ENCODE results near the gene TRABD2A.
"Not testable (repeated sequence)": the region's sequence is repeated elsewhere in the genome, so short reads cannot be mapped to it uniquely, and the experiment has no call there.

The TRABD2A gene

DNA sequence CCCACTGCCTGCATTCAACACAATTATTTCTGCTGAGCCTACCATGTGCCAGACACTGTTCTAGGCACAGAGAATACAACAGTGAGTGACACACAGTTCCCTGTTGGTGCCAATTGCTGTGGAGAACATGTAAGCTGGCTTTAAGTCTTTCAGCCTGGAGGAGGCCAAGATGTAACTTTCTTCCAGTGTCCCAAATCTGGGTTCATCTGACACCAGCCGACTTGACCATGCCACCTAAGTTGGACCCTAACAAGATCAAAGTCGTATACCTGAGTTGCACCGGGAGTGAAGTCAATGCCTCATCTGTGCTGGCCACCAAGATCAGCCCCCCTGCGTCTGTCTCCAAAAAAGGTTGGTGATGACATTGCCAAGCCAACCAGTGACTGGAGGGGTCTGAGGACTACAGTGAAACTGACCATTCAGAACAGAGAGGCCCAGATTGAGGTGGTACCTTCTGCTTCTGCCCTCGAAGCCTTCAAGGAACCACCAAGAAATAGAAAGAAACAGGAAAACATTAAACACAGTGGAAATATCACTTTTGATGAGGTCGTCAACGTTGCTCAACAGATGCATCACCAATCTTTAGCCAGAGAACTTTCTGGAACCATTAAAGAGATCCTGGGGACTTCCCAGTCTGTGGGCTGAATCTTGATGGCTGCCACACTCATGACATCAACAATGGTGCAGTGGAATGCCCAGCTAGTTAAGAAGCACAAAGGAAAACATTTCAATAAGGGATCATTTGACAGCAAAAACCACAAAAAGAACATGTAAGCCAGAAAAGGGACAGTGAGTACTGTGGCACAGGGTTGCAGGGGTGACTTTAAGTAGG is 6.3 kb downstream of the TRABD2A start:
- H3K4me3 ChIP-seq (ENCODE audit: low read depth, low read length) = no peak overlapping the region
- TF ChIP-seq, protein P1, sequence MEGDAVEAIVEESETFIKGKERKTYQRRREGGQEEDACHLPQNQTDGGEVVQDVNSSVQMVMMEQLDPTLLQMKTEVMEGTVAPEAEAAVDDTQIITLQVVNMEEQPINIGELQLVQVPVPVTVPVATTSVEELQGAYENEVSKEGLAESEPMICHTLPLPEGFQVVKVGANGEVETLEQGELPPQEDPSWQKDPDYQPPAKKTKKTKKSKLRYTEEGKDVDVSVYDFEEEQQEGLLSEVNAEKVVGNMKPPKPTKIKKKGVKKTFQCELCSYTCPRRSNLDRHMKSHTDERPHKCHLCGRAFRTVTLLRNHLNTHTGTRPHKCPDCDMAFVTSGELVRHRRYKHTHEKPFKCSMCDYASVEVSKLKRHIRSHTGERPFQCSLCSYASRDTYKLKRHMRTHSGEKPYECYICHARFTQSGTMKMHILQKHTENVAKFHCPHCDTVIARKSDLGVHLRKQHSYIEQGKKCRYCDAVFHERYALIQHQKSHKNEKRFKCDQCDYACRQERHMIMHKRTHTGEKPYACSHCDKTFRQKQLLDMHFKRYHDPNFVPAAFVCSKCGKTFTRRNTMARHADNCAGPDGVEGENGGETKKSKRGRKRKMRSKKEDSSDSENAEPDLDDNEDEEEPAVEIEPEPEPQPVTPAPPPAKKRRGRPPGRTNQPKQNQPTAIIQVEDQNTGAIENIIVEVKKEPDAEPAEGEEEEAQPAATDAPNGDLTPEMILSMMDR (IDR thresholded peaks at IDR 0.05; ENCODE audit: insufficient read depth, low read depth, low read length, missing control alignments) = no peak
- DNase-seq (ENCODE audit: low read depth) = no peak

DNA sequence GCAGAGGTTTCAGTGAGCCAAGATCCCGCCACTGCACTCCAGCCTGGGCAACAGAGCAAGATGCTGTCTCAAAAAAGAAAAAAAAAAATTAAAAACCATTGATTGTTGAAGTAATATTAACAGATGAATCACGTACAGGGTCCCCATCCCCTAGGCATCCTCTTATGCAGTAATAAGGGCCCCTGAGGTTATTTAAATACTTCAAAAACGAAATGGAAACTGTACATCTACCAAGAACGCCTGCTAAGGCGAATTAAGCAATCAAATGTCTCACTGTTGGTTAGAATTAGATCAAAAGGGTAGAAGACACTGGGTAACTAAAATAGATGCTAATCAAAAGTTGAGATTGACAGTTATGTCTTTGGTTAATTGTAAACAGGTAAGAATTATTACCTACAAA is 7.5 kb downstream of the TRABD2A start:
- TF ChIP-seq, protein P1 (IDR thresholded peaks at IDR 0.05; ENCODE audit: insufficient read depth, low read depth, low read length, missing control alignments) = no peak
- no peak overlapping the region for H3K4me3 ChIP-seq (ENCODE audit: low read depth, low read length)
- no peak for DNase-seq (ENCODE audit: low read depth)

DNA sequence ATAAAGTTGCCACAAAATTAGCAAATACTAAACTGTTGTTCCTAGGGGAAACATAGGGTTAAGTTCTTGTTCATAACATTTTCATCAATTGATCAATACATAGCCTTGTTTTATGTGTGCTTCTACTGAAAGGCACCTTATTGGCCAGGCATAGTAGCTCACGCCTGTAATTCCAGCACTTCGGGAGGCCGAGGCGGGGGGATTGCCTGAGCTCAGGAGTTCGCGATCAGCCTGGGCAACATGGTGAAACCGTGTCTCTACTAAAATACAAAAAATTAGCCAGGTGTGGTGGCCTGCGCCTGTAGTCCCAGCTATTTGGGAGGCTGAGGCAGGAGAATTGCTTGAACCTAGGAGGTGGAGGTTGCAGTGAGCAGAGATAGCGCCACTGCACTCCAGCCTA is 8.2 kb downstream of the TRABD2A start:
- not testable (repeated sequence) for H3K4me3 ChIP-seq (ENCODE audit: low read depth, low read length)

DNA sequence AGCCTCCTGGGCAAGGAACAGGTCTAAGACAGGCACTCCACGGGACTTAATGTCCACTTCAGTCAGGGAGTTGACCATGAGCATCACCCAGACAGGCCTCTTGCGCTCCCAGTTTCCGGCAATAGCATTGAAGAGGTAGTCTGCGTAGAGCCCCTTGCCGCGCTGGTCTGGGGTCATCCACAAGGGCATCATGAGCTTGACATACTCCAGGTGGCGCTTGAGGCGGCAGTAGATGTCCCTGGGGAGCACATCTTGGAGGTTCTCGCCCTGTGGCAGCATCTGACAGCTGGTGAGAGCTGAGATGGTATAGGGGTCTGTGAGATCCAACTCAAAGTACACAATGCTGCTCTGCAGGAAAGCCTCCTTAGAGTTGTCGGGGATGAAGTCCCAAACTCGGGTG is 10.6 kb downstream of the TRABD2A start:
- H3K4me3 ChIP-seq (ENCODE audit: low read depth, low read length) = no peak overlapping the region
- DNase-seq (ENCODE audit: low read depth) = peak; percentile 61
- TF ChIP-seq, protein P1 (IDR thresholded peaks at IDR 0.05; ENCODE audit: insufficient read depth, low read depth, low read length, missing control alignments) = peak; percentile 35

More for the DNA sequence above, 8.2 kb downstream of the TRABD2A start:
- not testable (repeated sequence) for DNase-seq (ENCODE audit: low read depth)

DNA sequence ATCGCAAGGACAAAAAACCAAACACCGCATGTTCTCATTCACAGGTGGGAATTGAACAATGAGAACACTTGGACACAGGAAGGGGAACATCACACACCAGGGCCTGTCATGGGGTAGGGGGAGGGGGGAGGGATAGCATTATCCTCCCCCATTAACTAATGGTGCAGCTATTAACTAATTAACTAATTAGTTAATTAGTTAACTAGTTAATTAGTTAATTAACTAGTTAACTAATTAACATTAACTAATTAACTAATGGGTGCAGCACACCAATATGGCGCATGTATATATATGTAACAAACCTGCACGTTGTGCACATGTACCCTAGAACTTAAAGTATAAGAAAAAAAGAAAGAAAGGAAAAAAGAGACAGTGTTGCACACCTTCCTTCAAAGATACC is 12.6 kb downstream of the TRABD2A start:
- not testable (repeated sequence) for DNase-seq (ENCODE audit: low read depth); H3K4me3 ChIP-seq (ENCODE audit: low read depth, low read length)

DNA sequence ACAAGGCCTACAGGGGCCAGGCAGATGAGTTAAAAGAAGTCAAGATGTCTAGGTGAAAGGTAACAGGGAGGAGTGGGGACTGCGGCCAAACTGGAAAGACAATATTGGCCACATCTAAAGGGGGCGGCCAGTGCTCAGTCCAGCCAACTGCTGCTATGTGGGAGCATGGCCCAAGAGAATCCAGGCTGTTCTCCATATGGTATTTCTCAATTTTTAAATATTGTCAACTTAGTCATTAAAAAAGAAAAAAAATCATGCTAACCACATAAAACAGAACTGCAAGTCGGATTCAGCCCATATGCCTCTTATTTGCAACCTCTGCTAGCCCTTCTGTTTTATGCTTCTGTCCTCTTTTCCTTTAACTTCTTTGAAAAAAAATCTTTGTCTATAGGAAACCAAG is 14.8 kb downstream of the TRABD2A start:
- TF ChIP-seq, protein P1 (IDR thresholded peaks at IDR 0.05; ENCODE audit: insufficient read depth, low read depth, low read length, missing control alignments) = no peak
- H3K4me3 ChIP-seq (ENCODE audit: low read depth, low read length) = no peak overlapping the region
- no peak for DNase-seq (ENCODE audit: low read depth)

DNA sequence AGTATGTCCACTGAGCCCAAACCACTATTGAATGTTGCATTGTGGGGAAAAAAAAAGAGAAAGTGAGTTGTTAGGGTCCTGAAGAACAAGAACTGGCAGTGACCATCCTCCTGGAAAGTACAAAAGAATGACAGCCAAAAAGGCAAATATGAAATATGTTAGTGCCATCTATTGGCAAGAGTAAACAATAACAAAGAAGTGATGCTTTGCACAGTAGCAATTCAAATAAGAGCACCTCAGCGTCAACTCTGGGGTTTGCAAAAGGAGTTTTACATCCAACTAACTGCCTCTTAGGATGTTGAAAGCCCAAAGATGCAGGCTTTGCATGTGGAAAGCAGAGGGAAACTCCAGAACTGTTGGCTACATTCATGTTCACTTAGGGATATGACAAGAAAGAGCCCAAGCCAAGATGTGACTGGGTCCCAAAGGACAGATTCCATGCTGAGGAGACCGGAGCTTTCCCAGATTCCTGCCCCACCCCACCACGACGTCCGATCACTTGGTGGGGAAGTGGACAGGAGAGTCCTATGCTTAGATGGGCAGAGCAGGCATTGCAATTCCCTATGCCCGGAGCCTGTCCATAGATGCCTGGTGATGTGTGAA is 15.6 kb downstream of the TRABD2A start:
- peak; percentile 53 for DNase-seq (ENCODE audit: low read depth)
- H3K4me3 ChIP-seq (ENCODE audit: low read depth, low read length) = no peak overlapping the region
- TF ChIP-seq, protein P1 (IDR thresholded peaks at IDR 0.05; ENCODE audit: insufficient read depth, low read depth, low read length, missing control alignments) = peak; percentile 38

DNA sequence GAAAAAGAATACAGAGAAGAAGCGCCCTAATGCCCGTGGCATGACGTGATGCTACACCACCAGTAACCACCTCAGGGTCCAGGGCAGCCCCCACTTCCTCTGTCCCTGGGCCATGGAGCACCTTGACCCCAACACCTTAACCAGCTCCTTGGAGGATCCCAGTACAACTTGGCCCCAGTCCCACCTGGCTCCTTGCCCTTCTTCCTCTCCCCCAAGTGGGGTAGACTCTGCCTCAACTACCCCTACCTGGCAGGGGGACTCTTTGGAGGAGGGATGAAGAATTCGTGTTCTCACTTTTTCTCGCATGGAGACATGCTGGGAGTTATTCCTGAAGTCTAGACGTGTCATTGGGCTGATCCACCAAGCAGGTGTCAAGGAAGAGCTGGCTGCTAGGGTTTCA is 18.9 kb downstream of the TRABD2A start:
- TF ChIP-seq, protein P1 (IDR thresholded peaks at IDR 0.05; ENCODE audit: insufficient read depth, low read depth, low read length, missing control alignments) = no peak
- DNase-seq (ENCODE audit: low read depth) = no peak
- H3K4me3 ChIP-seq (ENCODE audit: low read depth, low read length) = no peak overlapping the region
